ENCODE measurements around the gene UBASH3A.

UBASH3A gene, protein sequence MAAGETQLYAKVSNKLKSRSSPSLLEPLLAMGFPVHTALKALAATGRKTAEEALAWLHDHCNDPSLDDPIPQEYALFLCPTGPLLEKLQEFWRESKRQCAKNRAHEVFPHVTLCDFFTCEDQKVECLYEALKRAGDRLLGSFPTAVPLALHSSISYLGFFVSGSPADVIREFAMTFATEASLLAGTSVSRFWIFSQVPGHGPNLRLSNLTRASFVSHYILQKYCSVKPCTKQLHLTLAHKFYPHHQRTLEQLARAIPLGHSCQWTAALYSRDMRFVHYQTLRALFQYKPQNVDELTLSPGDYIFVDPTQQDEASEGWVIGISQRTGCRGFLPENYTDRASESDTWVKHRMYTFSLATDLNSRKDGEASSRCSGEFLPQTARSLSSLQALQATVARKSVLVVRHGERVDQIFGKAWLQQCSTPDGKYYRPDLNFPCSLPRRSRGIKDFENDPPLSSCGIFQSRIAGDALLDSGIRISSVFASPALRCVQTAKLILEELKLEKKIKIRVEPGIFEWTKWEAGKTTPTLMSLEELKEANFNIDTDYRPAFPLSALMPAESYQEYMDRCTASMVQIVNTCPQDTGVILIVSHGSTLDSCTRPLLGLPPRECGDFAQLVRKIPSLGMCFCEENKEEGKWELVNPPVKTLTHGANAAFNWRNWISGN

DNA sequence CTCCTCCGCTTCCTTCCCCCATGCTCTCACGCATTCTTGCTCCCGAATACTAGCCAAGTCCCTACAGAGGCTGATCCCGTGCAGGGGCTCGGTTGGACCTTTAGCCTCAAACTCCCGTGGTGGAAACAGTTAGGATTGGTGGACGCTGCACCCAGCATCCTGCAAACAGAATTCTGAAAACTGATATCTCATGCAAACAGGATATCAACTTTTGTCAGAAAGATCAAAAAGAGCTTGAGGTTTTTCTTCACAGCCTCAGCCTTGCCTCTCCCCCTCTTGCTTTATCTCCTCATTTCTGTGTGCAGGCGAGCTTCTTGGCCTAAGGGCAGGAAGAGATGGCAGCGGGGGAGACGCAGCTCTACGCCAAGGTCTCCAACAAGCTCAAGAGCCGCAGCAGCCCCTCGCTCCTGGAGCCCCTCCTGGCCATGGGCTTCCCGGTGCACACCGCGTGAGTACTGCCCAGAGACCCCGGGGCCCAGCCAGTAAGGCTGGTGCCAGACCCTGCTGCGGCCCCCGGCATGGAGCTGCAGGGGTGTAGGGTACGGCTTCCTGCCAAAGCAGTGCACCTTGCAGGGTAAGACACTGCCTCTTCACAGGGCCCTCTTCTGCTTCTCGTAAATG lies at the start of gene UBASH3A:
TSS of gene UBASH3A (plus strand) at position 292 of the 621 bp plus-strand sequence. CDS start at position 336, 44 bp downstream.
- DNase-seq: no peak

DNA sequence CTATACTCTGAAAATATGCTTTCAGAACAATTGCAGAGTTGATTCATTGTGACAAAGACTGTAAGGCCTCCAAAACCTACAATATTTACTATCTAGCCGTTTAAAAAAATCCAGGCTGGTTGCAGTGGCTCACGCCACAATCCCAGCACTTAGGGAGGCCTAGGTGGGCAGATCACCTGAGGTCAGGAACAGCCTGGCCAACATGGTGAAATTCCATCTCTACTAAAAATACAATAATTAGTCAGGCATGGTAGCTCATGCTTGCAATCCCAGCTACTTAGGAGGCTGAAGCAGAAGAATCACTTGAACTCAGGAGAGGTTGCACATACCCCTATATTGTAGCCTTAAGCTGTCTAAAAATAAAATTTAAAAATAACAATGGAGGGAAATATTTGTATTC lies 47.7 kb upstream of the UBASH3A start:
- DNase-seq: no peak

DNA sequence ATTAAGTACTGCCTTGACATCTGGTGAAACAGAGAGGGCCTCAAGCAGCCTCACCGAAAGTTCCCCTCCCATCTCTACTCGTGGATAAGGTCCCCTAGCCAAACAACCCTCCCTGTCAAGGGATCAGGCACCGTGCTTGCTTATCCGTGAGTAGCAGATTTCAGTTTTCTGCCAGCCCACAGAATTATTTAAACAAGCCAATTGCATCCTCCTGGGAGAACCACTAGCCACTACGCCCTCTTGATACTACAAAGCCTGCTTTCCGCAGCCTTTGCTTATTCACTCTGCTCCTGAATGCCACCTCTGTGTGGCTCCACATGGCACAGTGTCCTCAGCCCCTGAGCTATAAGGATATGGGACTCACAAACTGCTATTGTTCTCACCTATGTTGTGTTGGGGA lies 47.1 kb upstream of the UBASH3A start:
- no peak for DNase-seq

DNA sequence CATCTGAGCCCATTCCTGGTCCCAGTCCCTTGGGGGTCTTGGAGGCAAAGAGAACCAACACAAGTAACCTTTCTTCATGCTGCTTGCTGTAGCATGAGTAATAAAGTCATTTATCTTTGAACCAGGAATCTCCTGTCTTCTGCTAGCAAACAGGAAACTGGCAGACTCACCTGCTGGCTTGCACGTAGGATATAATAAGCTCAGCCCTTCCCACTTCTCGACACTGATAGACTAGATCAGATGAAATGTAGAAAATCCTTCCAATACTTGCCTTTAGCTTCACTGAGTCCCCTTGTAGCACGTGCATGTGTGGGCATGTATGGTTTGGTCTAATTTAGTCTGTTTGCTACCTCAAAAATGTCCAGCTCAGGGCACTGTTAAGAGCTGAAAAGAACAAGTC lies 46.4 kb upstream of the UBASH3A start:
- DNase-seq: no peak

DNA sequence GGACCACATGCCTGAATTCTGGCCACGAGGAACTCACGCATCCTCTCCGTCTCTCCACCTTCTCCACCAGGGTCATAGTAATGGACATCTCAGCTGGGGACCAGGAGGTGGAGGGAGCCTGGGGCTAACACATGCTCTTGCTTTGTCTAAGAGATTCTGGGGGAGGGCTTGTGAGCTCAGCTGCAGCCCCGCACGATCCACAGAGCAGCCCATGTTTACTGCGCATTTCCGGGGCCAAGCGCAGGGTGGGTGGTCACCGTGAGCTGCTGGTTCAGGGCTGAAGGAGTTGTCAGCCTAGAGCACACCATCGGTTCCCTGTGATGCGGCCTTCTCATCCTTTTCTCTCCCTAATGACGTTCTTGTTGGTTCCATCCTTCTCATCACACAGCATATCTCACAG lies 45.4 kb upstream of the UBASH3A start:
- DNase-seq: no peak

DNA sequence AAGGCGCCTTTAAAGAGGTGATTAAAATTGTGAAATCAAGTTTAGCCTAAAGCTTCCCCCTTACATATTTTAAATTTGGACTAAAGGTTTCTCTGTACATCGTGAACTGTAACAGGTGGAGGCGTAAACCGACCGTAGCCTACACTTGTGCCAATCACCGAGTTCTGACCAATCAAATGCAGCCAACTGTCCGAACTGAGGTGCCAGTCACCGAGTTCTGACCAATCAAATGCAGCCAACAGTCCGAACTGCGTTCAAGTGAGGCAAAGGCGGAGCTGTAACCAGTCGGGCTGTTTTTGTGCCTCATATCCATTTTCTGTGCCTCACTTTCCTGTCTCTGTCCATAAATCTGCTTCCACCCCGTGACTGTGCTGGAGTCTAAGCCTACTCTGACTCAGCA lies 44.8 kb upstream of the UBASH3A start:
- no peak for DNase-seq

DNA sequence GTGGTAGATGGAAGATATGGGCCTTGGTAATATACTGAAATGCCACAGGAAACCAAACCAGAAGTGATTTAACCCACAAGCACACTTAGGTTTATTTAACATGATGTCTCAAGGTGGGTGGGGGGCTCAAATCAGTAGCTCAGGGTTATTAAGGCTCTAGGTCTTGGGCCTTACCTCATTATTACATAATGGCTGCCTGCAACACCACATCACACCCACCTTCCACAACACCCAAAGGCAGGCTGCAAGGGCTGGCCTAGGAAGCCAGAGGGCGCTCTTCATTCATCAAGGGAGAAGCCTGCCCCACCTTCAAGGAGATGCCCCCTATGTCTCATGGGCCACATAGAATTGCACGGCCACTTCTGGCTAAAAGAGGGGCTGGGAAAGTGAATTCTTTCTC lies 43.4 kb upstream of the UBASH3A start:
- DNase-seq: no peak

DNA sequence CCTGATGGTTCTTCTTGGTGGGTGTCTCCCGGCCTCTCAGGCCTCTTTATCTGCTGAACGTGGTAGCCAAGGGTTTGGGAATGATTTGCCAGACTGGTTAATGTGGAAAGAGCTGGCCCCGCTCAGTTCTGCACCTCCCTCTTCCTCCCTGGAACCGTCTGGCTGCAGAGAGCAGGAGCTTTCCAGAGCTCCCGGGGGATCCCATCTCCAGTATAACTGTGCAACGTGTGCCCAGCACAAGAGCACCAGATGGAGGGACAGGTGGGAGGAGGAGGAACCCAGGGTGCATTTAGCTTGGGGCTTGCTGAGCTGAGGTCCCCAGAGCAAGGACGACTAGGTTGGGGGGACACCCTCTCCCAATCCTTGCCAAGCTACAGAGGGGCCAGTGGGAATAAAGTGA lies 42.4 kb upstream of the UBASH3A start:
- peak; percentile 29 for DNase-seq

DNA sequence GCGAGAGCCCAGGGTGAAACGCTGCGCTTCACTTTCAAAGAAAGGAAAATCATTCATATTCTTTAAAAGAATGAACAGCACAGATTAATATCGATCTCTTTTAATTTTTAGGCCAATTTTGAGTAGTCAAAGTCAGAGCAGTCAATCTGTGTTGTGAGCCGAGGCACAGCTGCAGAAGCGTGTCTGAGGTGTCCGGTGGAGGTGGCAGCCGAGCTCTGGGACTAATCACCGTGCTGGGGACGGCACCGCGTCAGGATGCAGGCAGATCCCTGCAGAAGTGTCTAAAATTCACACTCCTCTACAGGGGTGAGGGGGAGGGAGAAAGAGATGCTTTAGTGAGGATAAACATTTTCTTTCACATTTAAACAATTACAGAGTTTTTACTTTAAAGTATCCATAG lies 41.5 kb upstream of the UBASH3A start:
- DNase-seq: no peak

DNA sequence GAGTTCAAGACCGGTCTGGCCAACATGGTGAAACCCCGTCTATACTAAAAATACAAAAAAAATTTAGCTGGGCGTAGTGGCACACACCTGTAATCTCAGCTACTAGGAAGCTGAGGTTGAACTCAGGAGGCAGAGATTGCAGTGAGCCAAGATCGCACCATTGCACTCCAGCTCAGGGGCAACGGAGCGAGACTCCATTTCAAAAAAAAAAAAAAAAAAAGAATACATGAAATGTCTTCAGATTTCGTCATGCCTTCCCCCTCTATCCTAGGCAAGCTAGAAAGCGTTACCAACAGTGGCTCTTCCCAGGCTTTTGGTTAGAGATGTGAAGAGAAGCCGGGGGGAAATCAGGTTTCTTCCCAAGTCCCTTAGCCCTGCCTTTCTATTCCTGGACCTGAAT lies 41.0 kb upstream of the UBASH3A start:
- no peak for DNase-seq

DNA sequence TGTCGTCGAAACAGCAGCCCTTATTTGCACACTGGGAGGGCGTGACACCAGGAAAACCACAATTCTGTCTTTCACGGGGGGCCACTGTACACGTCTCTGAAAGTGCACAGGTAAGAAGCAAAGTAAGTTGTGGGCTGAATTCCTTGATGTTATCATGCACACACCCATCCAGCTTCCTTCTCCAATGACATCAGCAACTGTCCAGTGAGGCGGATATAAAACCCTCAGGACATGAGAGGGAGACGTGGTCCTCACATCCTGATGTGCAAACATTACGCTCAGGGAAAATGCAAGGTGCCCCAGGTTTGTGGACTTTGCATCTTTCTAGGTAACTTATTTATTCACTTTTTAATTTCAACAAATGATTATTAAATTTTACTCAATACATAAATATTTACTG lies 40.4 kb upstream of the UBASH3A start:
- no peak for DNase-seq

DNA sequence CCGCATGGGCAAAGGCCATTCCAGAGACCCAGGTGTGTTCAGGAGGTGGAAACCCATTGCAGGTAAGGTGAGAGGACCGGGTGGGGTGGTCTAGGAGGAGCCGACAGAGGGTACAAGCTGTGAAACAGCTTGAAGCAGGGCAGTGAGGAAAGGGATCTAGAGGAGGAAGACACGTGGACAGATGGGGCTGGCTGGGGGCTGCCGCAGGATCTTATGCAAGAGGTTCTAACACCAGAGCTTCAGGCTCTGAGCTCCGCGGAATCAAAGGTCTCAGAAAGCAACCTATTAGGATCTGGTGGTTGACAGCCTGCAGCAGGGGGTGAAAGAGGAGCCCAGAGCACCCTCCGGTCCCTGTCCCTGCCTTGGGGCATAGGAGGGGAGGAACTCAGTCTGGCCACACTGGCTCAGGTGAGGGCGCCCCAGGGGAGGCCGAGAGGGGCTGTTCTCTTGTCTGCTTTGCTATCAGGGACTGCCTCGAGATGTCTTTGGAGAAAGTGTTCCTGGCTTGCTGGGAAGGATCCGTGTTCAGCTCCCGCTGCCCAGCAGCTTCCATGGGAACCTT lies 39.3 kb upstream of the UBASH3A start:
- no peak for DNase-seq

DNA sequence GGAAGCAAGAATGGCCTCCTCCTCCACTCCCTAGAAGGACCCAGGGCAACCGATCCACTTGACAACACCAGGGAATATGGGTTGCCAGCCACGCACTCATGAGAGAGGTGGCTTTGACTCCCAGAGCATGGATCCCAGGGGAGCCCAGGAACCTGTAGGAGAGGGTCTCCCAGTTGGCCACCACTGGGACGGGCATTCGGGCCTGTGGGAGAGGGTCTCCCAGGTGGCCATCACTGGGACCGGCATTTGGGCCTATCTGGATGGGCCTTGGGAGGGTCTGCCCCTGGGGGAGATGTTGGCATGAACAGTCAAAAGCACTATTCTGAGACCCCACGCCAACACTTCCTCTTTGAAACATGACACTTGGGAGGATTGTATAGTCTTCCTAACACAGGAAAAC lies 37.9 kb upstream of the UBASH3A start:
- DNase-seq: no peak

DNA sequence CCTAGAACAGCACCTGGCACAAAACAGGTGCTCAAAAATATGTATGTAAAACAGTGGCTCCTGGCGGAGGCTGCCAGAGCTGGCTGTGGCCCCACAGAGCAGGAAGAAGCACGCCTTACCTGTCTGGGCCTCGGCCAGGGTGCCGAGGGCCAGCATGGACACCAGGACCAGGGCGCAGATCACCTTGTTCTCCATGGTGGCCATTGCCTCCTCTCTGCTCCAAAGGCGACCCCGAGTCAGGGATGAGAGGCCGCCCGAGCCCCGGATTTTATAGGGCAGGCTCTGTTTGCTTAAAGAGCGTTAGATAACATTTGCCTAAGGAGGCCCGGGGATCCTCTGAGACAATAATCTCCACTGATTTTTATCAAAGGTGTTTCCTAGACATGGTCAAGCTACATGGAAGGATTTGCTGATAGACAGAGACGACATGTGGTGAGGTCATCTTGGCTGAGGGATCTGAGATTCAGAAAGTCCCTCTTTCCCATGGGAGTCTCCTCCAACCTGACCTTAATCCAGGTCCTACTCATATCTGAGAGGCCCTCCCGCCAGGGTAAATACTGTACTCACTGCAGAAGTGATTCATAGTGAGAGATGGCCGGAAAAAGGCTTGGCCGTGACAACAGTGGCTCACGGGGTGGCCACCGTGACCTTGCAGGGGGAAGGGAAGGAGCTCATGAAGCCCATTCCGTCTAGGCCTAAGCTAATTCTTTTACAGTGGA lies 37.3 kb upstream of the UBASH3A start, which contains the start of gene TFF1:
TSS of gene TFF1 (minus strand) at position 244 of the 719 bp plus-strand sequence. CDS start at position 204, 40 bp downstream.
- DNase-seq: no peak

DNA sequence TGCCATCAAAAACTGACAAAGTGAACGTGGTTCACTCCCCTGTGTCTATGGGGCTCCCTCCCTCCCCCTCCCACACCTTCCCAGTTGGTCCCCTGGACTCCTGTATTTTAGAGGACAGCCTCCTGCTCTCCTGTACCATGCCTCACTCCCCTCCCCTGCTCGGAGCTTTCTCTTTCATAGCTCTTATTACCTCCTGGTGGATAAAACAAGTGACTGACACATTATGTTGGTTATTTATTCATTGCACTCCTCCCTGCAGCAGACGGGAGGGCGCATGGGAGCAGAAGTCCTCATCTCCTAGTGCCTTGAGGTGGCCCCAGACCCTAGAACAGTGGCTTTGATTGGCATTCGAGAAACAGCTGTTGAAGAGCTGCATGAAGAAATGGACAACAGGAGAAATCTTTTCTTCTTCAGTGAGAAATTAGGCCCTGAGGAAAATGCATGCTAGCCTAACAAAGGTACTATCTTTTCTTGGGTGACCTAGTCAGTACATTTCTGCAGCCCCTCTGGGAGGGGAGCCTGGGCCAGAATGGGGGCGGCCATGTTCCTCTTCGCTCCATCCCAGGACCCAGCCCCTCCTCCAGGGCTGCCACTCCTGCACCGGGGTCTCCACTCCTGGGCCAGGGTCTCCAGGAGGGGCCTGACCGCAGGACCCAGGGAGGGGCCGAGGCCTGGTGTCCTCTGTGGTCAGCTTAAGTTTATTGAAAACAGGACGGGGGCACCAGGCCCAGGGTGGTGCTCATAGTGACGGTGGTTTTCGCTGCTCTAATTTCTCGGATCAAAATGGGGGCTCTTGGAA lies 36.1 kb upstream of the UBASH3A start:
- DNase-seq: no peak

DNA sequence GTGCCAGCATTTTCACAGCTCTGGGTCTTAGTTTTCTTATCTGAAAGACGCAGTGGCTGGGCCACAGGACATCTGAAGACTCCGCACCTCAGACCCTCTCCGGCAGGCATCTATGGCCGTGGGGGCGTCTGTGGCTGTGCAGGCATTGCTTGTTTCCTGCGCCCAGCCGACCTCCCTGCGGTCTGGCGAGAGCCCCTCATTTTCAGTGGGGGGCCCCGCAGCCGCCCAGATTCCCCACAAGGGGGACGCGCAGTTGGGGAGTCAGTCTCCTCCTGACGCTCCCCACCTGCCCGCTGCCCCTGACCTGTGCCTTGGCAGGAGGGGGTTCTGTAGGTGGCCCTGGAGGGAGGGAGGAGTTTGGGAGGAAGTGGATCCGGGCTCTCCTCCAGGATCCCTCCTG lies 33.9 kb upstream of the UBASH3A start:
- no peak for DNase-seq

DNA sequence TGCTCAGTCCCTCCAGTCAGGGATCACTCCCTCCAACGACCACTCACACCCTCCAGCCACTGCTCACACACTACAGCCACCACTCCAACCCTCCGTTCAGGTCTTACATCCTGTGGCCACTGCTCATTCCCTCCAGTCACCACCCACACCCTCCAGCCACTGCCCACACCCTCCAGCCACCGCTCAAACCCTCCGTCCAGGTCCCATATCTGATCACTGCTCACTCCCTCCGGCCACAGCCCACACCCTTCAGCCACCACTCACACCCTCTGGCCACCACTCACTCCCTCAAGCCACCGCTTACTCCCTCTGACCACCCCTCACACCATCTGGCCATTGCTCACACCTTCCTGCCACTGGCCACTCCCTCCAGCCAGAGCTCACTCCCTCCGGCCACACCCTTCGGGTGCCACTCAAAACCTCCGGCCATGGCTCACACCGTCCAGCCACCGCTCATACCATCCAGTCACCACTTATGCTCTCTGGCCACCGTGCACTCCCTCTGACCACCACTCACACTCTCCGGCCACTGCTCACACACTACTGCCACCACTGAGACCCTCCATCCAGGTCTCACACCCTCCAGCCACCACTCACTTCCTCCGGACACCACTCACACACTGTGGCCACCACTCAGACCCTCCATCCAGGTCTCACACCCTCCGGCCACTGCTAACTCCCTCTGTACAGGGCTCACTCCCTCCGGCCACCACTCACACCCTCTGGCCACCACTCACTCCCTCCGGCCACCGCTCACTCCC lies 32.6 kb upstream of the UBASH3A start:
- no peak for DNase-seq

DNA sequence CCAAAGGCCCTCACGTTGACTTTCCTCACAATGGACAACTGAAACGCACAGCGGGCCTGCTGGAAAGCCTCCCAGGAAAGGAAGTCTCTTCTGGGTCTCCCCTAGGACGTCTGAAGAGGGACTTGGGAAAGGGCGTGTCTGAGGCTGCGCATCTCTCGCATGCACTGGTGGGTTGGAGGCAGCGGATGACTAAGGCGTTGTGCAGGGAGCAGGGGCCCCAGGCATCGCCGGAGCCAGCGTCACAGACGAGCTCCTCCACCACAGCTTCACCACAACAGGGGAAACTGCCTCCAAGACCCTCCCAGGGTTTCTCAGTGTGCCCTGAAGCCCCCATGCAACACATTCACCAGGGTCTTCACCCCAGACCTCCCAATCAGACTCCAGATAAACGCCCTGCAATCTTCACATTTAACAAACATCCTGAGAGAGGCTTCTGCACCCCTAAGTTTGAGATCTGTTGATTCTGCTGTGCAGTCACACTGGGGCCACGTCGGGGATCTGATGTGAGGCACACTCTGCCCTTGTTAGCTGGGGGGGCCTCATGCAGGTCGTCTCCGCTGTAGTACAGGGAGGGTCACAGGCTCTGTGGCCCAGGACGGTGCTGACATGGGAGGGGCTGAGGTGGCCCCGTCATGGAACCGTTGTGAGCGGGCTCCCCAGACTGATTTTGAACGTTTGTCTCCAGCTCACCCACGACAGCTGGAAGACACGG lies 30.4 kb upstream of the UBASH3A start:
- DNase-seq: no peak

DNA sequence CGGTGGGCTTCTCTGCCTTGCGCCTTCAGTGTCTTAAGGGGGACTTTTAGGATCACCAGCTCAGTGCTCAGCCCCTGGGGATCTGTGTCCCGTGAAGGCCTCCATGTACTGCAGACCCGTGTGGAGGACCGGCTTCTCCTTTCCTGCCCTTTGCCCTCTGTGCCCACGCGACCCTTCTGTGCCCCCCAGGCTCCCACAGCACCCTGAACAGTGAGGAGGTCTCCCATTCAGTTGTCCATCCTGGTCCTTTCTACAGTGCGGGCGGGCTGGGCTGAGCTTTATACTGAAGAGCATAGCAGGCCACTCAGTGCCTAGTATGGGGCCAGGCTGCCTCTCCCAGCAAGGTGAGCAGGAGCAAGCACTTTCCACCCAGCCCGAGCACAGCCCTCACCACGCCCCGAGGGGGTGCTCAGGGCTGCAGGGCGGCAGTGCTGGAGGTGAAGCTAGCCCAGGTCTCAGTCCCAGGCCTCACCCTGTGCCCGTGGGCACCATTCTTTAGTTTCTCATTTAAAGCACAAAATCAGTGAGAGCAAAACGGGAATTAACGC lies 29.7 kb upstream of the UBASH3A start:
- DNase-seq: no peak

DNA sequence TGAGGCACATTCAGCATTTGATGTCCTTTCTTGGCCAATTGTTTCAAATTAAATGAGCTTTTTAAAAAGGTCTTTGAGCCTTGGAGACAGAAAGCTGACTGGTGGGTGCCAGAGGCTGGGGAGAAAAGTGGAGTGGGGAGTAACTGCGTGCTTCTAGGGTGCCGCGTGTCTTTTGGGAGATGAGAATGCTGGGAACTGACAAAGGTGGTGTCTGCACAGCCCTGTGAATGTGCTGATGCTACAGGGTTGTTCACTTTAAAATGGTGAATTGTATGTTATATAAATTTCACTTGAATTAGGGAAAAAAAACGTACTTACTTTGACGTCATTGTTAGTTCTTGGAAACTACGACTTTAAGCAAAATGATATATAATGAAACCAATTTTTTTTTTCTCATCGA lies 29.2 kb upstream of the UBASH3A start:
- DNase-seq: no peak

All from NCI-H1436 (cell line).